Spleen (tissue), 7 donors: ENCODE data around the gene MAP3K5.

ENCODE experiments used
- POLR2A ChIP-seq, 3 donors: fragments of 450-650 bp; IDR thresholded peaks; one replicate each; pipeline ENCODE4 v1.5.1; 2017; ENCODE audit warnings: antibody characterized with exemption in 3 of 3, mild to moderate bottlenecking in 1 of 3
- TF ChIP-seq, protein P1 (sequence below), 11 experiments: fragments of 200-600 bp in 7 of 11; fragments of 450-650 bp in 4 of 11; sonication (generic) in 4 of 11; IDR thresholded peaks in 8 of 11; conservative IDR thresholded peaks in 3 of 11; 1 replicate in 7 of 11; 2 replicates in 4 of 11; pipeline versions ENCODE4 v1.4.0 to v1.8.0; 2016 to 2021; ENCODE audit warnings: antibody characterized with exemption in 11 of 11, inconsistent platforms in 4 of 11, mild to moderate bottlenecking in 1 of 11
- donor health status: DM: no; HTN: no; CAD: no; lungs with moderate emphysema.
- donor health status: DM: no; HTN: no; CAD: no.
- donor health status: DM: no; HTN: no; CAD: no.

DNA sequence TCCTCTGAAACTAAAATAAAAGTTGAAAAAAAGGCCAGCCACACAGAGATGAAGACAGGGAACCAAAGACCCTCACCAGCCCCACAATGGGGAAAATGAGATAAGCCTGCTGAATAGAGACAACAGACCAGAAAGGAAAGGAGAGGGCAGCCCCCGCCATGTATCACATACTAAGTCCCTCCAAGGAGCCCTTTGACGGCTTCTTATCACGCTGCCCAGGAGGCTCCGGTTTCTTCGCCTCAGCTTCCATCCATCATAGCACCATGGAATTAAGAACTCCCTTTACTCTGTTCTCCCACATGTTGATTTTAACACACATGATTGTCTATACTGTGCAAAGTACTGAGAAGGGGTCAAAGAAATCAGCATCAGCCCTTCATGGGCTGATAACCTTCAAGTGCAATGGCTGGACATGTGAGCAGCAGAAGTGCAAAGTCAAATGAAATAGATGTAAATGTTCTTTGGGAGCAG lies 54.9 kb downstream of the MAP3K5 start:
- TF ChIP-seq POLR2A (IDR thresholded peaks at IDR 0.05), result no peak
- TF ChIP-seq, protein P1, sequence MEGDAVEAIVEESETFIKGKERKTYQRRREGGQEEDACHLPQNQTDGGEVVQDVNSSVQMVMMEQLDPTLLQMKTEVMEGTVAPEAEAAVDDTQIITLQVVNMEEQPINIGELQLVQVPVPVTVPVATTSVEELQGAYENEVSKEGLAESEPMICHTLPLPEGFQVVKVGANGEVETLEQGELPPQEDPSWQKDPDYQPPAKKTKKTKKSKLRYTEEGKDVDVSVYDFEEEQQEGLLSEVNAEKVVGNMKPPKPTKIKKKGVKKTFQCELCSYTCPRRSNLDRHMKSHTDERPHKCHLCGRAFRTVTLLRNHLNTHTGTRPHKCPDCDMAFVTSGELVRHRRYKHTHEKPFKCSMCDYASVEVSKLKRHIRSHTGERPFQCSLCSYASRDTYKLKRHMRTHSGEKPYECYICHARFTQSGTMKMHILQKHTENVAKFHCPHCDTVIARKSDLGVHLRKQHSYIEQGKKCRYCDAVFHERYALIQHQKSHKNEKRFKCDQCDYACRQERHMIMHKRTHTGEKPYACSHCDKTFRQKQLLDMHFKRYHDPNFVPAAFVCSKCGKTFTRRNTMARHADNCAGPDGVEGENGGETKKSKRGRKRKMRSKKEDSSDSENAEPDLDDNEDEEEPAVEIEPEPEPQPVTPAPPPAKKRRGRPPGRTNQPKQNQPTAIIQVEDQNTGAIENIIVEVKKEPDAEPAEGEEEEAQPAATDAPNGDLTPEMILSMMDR (IDR thresholded peaks at IDR 0.05 in 8 of 11, conservative IDR thresholded peaks at IDR 0.05 in 3 of 11), result no peak
